GM23248 (cell line): Measurements from ENCODE around the gene CPNE4. TPM values are rescaled to one million over a fixed set of nuclear protein-coding genes. Genes with fewer than 3 reads are reported as not detected.
A peak's percentile ranks its signal among the peaks of the same experiment; 100 is the strongest.

ENCODE experiments used
- DNase-seq: peaks from one replicate; pipeline ENCODE4 v3.0.0-alpha.2; 2015
- H2AFZ ChIP-seq: fragments of 200-600 bp; sonication (generic); 2 replicates; pipeline ENCODE4 v1.6.1; 2016; ENCODE audit warnings: antibody characterized with exemption
- H3F3A ChIP-seq: fragments of 200-600 bp; sonication (generic); 2 replicates; pipeline ENCODE4 v1.6.1; 2016; ENCODE audit warnings: mild to moderate bottlenecking, antibody characterized with exemption, mixed run types; ENCODE audit not compliant: insufficient read depth
- H3K27ac ChIP-seq: fragments of 200-600 bp; sonication (generic); 2 replicates; pipeline ENCODE4 v1.5.1; 2016; ENCODE audit warnings: mild to moderate bottlenecking
- H3K27me3 ChIP-seq: fragments of 200-600 bp; sonication (generic); replicated peaks from 2 replicates; pipeline ENCODE4 v1.6.1; 2016; ENCODE audit warnings: mild to moderate bottlenecking; ENCODE audit not compliant: insufficient read depth
- H3K36me3 ChIP-seq: fragments of 200-600 bp; sonication (generic); 2 replicates; pipeline ENCODE4 v1.6.1; 2016; ENCODE audit warnings: low read depth, mild to moderate bottlenecking
- H3K4me1 ChIP-seq: fragments of 200-600 bp; sonication (generic); 2 replicates; pipeline ENCODE4 v1.6.1; 2016; ENCODE audit warnings: mild to moderate bottlenecking; ENCODE audit not compliant: insufficient read depth
- H3K4me2 ChIP-seq: fragments of 200-600 bp; sonication (generic); one replicate; pipeline ENCODE4 v1.6.1; 2016; ENCODE audit warnings: mild to moderate bottlenecking; ENCODE audit not compliant: unreplicated experiment
- H3K4me3 ChIP-seq: fragments of 200-600 bp; sonication (generic); 2 replicates; pipeline ENCODE4 v1.5.1; 2016; ENCODE audit warnings: mild to moderate bottlenecking
- H3K79me2 ChIP-seq: fragments of 200-600 bp; sonication (generic); 2 replicates; pipeline ENCODE4 v1.6.1; 2016; ENCODE audit warnings: mild to moderate bottlenecking; ENCODE audit not compliant: insufficient read depth
- H3K9ac ChIP-seq: fragments of 200-600 bp; sonication (generic); 2 replicates; pipeline ENCODE4 v1.6.1; 2016; ENCODE audit warnings: mild to moderate bottlenecking
- H3K9me2 ChIP-seq: fragments of 200-600 bp; sonication (generic); 2 replicates; pipeline ENCODE4 v1.6.1; 2016; ENCODE audit warnings: mixed run types, mild to moderate bottlenecking, moderate library complexity; ENCODE audit not compliant: insufficient read depth
- H3K9me3 ChIP-seq: fragments of 200-600 bp; sonication (generic); one replicate; pipeline ENCODE4 v1.6.1; 2017; ENCODE audit warnings: low read depth
- H4K20me1 ChIP-seq: fragments of 200-600 bp; sonication (generic); 2 replicates; pipeline ENCODE4 v1.6.0; 2016; ENCODE audit not compliant: insufficient read depth
- EZH2 ChIP-seq: fragments of 200-600 bp; sonication (generic); IDR thresholded peaks from 2 replicates; pipeline ENCODE4 v1.6.1; 2018; ENCODE audit warnings: antibody characterized with exemption, mild to moderate bottlenecking; ENCODE audit not compliant: insufficient read depth, poor library complexity, severe bottlenecking
- EZH2phosphoT487 ChIP-seq: fragments of 200-600 bp; sonication (generic); IDR thresholded peaks from 2 replicates; pipeline ENCODE4 v1.6.1; 2018; ENCODE audit warnings: antibody characterized with exemption, moderate library complexity, mild to moderate bottlenecking, low read depth; ENCODE audit not compliant: insufficient read depth
- WGBS, 2 experiments: methylation state at CpG; one replicate each; pipeline ENCODE4 v1.1.6; 2015 to 2017; ENCODE audit warnings: low lambda C conversion rate in 2 of 2, low coverage in 1 of 2; ENCODE audit errors: missing lambda C conversion rate in 2 of 2; 5-methylcytosine and 5-hydroxymethylcytosine counted together
- in situ Hi-C: fragments of 300-500 bp; cut with MboI; formaldehyde crosslinking; loops from 2 replicates; pipeline ENCODE4 v1.15.0; 2020
- polyA plus RNA-seq: library from polyadenylated mRNA; unstranded; fragments of >200 nt; fragmentation: Nextera tagmentation; extraction: Ambion mirVana; gene quantifications from 2 replicates; pipeline ENCODE4 v1.2.1, GENCODE V29; 2016
- total RNA-seq: library from RNA; depleted of rRNA; stranded (reverse); fragments of >200 nt; shearing (Covaris generic); gene quantifications from 2 replicates; pipeline ENCODE4 v1.2.3, GENCODE V29; 2014

The CPNE4 gene
- total and polyA plus RNA-seq, 2 experiments from 2014 or later: 0.11 to 0.44 TPM

GRCh38 chr3:131717493-131717892 is 317.3 kb downstream of the CPNE4 start:
- no peak overlapping the region for H2AFZ ChIP-seq
- in situ Hi-C loops: no loop called here
- H3K4me2 ChIP-seq: no peak overlapping the region
- DNase-seq: no peak
- no peak overlapping the region for H3K4me3 ChIP-seq
- H3K9ac ChIP-seq: no peak overlapping the region
- no peaks in the 10 kb centered on the region for H3K36me3 ChIP-seq
- no peaks in the 10 kb centered on the region for H3K27me3 ChIP-seq
- no peaks in the 10 kb centered on the region for H3K79me2 ChIP-seq
- TF ChIP-seq EZH2phosphoT487 (no peak), EZH2 (no peak)
- H3K9me3 ChIP-seq: no peaks in the 10 kb centered on the region
- H3K27ac ChIP-seq: no peak overlapping the region
- WGBS, 2 experiments: 72 to 88% methylated on average over 6 to 7 of the region's 7 CpGs
- H3K4me1 ChIP-seq: no peaks in the 10 kb centered on the region
- no peaks in the 10 kb centered on the region for H3K9me2 ChIP-seq
- no peaks in the 10 kb centered on the region for H4K20me1 ChIP-seq
- no peaks in the 10 kb centered on the region for H3F3A ChIP-seq

- no peaks in the 10 kb centered on the region for H3K9me3 ChIP-seq
- no peak overlapping the region for H3K27ac ChIP-seq
- no peaks in the 10 kb centered on the region for H3K27me3 ChIP-seq
- H3K9me2 ChIP-seq: no peaks in the 10 kb centered on the region
- no peak overlapping the region for H2AFZ ChIP-seq
- H3K4me3 ChIP-seq: no peak overlapping the region
- H3F3A ChIP-seq: no peaks in the 10 kb centered on the region
- DNase-seq: no peak
- WGBS, 2 experiments: 81 to 90% methylated on average over 4 of the region's 4 CpGs
- no peaks in the 10 kb centered on the region for H4K20me1 ChIP-seq
- H3K9ac ChIP-seq: no peak overlapping the region
- in situ Hi-C loops: no loop called here
- H3K36me3 ChIP-seq: no peaks in the 10 kb centered on the region
- H3K79me2 ChIP-seq: no peaks in the 10 kb centered on the region
- H3K4me2 ChIP-seq: no peak overlapping the region
- no peaks in the 10 kb centered on the region for H3K4me1 ChIP-seq
- TF ChIP-seq EZH2phosphoT487 (no peak), EZH2 (no peak)
These were observed 317.9 kb downstream of the CPNE4 start for GRCh38 chr3:131716943-131717342.

DNA sequence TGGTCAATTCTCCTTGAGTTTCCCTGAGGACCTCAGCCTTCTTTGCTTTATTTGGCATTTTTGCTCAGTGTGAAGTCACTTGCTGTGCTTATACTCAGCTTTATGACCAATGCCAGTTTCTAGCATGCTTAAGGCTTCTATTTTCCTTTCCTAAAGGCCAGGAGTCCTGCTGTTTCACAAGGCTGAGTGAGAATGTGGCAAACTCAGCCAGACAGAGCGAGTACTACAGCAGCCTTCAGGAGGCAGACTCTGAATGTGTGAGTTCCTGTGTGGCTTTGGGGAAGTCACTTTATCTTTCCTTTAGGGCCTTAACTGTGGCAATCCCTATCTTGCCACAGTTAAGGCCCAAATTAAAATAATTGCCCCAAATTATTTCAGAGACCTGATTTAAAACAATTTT is 318.8 kb downstream of the CPNE4 start:
- Histone ChIP-seq H3K79me2 (no peaks in the 10 kb centered on the region), H3K9me2 (no peaks in the 10 kb centered on the region), H3K27ac (no peak overlapping the region), H3K36me3 (no peaks in the 10 kb centered on the region), H3K9me3 (no peaks in the 10 kb centered on the region), H4K20me1 (no peaks in the 10 kb centered on the region), H3K27me3 (no peaks in the 10 kb centered on the region), H3F3A (no peaks in the 10 kb centered on the region), H3K4me1 (no peaks in the 10 kb centered on the region), H3K4me3 (no peak overlapping the region), H2AFZ (no peak overlapping the region), H3K9ac (no peak overlapping the region), H3K4me2 (no peak overlapping the region)
- WGBS, 2 experiments: 58 to 62% methylated on average over 1 of the region's 1 CpG
- peak; percentile 53 for DNase-seq
- in situ Hi-C loops: no loop called here
- TF ChIP-seq EZH2phosphoT487: no peak
- no peak for TF ChIP-seq EZH2

DNA sequence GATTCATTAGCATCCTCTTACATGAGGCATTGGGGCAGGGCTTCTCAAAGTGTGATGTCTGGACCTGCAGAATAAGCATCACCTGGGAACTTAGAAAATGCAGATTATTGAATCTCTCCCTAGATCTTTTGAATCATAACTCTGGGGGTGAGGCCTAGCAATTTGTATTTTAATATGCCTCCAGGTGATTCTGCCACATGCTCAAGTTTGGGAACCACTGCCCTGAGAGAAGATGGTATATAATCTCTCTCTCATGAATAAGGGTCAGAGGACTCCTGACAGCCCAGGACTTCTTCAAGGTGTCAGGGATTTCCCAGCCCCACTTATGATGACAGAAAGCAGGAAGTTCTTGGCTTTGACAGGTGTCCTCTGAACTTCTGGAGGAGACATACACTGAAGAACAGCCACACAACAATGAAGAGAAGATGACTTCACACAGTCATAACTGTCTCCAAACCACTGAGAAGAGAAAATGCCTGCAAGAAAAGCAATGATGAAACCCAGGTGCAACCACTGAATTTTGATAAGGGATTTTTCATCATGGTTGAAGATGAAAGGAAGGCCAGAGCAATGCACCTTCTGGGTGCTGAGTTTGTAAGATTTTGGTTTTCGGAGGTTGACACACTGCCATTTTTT is 320.1 kb downstream of the CPNE4 start:
- no peak overlapping the region for H3K4me2 ChIP-seq
- H3K4me3 ChIP-seq: no peak overlapping the region
- H3K9me2 ChIP-seq: no peaks in the 10 kb centered on the region
- no peaks in the 10 kb centered on the region for H3K79me2 ChIP-seq
- in situ Hi-C loops: no loop called here
- DNase-seq: no peak
- no peak overlapping the region for H2AFZ ChIP-seq
- H3F3A ChIP-seq: no peaks in the 10 kb centered on the region
- H3K27ac ChIP-seq: no peak overlapping the region
- WGBS, 2 experiments: 89 to 95% methylated on average over 1 of the region's 1 CpG
- H3K9ac ChIP-seq: no peak overlapping the region
- no peaks in the 10 kb centered on the region for H3K36me3 ChIP-seq
- no peaks in the 10 kb centered on the region for H3K4me1 ChIP-seq
- no peaks in the 10 kb centered on the region for H3K27me3 ChIP-seq
- TF ChIP-seq EZH2: no peak
- no peak for TF ChIP-seq EZH2phosphoT487
- H4K20me1 ChIP-seq: no peaks in the 10 kb centered on the region
- no peaks in the 10 kb centered on the region for H3K9me3 ChIP-seq
